GM06990 (cell line): ENCODE measurements around the gene PROCA1.

ENCODE experiments used
- DNase-seq: peaks from one replicate; pipeline ENCODE4 v3.0.0-alpha.2; 2011; ENCODE audit not compliant: insufficient read length; ENCODE audit errors: extremely low read depth
- H3K27me3 ChIP-seq: replicated peaks from 2 replicates; pipeline ENCODE4 v1.6.0; 2011; ENCODE audit warnings: low read length; ENCODE audit not compliant: control insufficient read depth, insufficient read depth
- H3K36me3 ChIP-seq: 2 replicates; pipeline ENCODE4 v1.5.1; 2011; ENCODE audit warnings: low read length; ENCODE audit not compliant: control insufficient read depth, insufficient read depth
- H3K4me3 ChIP-seq: replicated peaks from 2 replicates; pipeline ENCODE4 v1.5.1; 2011; ENCODE audit warnings: low read depth, mild to moderate bottlenecking, control low read depth, low read length
- CTCF ChIP-seq: IDR thresholded peaks from 2 replicates; pipeline ENCODE4 v1.5.1; 2011; ENCODE audit warnings: low read length, control low read depth, mild to moderate bottlenecking, inconsistent platforms; ENCODE audit not compliant: insufficient read depth, poor library complexity, severe bottlenecking

Gene PROCA1

GRCh38 chr17:28689011-28689410 lies 22.7 kb downstream of the PROCA1 start:
- Histone ChIP-seq H3K27me3 (no peaks in the 10 kb centered on the region), H3K4me3 (no peak overlapping the region), H3K36me3 (peaks cover 57% of the 10 kb centered on the region)
- DNase-seq, result no peak
- no peak for TF ChIP-seq CTCF

- peaks cover 52% of the 10 kb centered on the region for H3K36me3 ChIP-seq
- no peak for TF ChIP-seq CTCF
- no peaks in the 10 kb centered on the region for H3K27me3 ChIP-seq
- DNase-seq, result no peak
- H3K4me3 ChIP-seq, result no peak overlapping the region
These were observed 23.2 kb downstream of the PROCA1 start for GRCh38 chr17:28688481-28688880.

DNA sequence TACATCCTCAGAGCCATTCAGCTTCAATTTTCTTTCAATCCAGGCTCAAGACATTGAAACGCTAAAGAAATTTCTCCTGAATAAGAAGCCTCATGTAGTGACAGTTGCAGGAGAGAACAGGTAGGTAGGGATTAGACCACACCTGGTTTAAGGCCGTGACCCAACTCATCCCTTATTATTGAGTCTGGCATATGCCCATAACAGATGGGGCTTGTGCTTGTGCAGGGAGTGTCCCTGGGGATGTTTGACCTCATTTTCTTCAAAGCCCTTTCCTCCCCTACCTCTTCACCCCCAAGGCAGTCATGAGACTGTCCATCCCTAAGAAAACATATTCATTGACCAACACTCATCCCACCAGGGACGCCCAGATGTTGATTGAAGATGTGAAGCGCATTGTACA lies 25.4 kb downstream of the PROCA1 start:
- no peak for DNase-seq
- no peak for TF ChIP-seq CTCF
- peaks cover 69% of the 10 kb centered on the region for H3K36me3 ChIP-seq
- H3K27me3 ChIP-seq, result no peaks in the 10 kb centered on the region
- no peak overlapping the region for H3K4me3 ChIP-seq

DNA sequence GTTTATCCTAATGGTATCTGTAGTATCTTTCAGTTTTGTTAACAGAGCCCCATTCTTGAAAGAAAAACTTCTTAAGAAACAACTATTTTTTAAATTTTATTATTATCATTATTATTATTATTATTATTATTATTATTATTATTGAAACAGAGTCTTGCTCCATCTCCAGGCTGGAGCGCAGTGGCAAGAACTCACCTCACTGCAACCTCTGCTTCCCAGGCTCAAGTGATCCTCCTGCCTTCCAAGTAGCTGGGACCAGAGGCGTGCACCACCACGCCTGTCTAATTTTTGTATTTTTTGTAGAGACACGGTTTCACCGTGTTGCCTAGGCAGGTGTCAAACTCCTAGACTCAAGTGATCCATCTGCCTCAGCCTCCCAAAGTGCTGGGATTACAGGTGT lies 26.3 kb downstream of the PROCA1 start:
- Histone ChIP-seq H3K27me3 (no peaks in the 10 kb centered on the region), H3K36me3 (peaks cover 68% of the 10 kb centered on the region), H3K4me3 (no peak overlapping the region)
- TF ChIP-seq CTCF, result no peak
- no peak for DNase-seq

DNA sequence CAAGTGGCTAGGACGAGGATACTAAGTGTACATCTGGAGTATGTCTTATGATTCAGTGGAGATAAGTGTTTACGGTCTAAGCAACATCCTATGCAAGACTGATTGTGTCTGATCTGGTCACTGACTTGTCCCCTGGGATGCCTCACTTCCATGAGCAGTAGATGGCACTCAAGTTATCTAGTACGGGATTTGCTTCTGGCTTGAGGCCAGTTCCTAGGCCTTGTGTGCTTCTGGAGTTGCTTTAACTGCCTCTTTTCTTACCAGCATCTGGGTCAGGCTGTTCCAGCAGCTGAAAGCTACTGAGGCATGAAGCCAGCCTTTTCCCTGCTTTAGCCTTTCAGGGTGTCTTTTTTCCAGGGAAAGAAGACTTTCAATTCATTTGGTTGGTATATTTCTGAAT lies 26.7 kb downstream of the PROCA1 start:
- Histone ChIP-seq H3K4me3 (no peak overlapping the region), H3K36me3 (peaks cover 65% of the 10 kb centered on the region), H3K27me3 (no peaks in the 10 kb centered on the region)
- no peak for DNase-seq
- TF ChIP-seq CTCF, result no peak

DNA sequence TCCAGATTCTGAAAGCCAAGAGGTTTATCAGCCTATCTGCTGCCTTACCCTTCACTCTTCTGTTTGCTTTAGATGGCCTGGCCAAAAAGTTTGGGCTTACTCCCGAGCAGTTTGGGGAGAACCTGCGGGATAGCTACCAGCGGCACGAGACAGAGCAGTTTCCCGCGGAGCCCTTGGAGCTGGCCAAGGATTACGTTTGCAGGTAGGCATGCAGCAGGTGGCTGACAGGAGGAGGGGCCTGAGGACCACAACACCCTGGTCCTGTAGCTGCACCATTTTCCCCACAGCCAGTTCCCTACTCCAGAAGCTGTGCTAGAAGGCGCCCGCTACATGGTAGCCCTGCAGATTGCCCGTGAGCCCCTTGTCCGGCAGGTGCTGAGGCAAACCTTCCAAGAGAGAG lies 29.0 kb downstream of the PROCA1 start:
- TF ChIP-seq CTCF, result no peak
- H3K36me3 ChIP-seq, result peaks cover 60% of the 10 kb centered on the region
- no peak overlapping the region for H3K4me3 ChIP-seq
- no peak for DNase-seq
- no peaks in the 10 kb centered on the region for H3K27me3 ChIP-seq
